Dermis microvascular lymphatic vessel endothelial cell (primary cell): Measurements from ENCODE around the gene TBX10. TPM values are rescaled to one million over a fixed set of nuclear protein-coding genes. Genes with fewer than 3 reads are reported as not detected.
A peak's percentile ranks its signal among the peaks of the same experiment; 100 is the strongest.
"Not testable (repeated sequence)": the region's sequence is repeated elsewhere in the genome, so short reads cannot be mapped to it uniquely, and the experiment has no call there.

ENCODE experiments used
- DNase-seq, 2 donors: peaks; one replicate each; pipeline versions ENCODE4 v3.0.0 to v3.0.0-alpha.2; 2010; ENCODE audit warnings: low read depth in 2 of 2
- total RNA-seq: library from RNA; depleted of rRNA; stranded (reverse); fragments of >200 nt; gene quantifications from 2 replicates; pipeline ENCODE4 v1.2.1, GENCODE V29; 2014

Gene TBX10
- total RNA-seq, 1 donor from 2014 or later = not detected

GRCh38 chr11:67664696-67665540, 25.4 kb upstream of the TBX10 start:
- no peak for DNase-seq

GRCh38 chr11:67664213-67664585, 24.6 kb upstream of the TBX10 start:
- no peak for DNase-seq

- no peak for DNase-seq
These were observed 24.1 kb upstream of the TBX10 start for GRCh38 chr11:67663532-67664212.

- no peak for DNase-seq
These were observed 23.4 kb upstream of the TBX10 start for GRCh38 chr11:67662835-67663531.

- DNase-seq = no peak
These were observed 22.7 kb upstream of the TBX10 start for GRCh38 chr11:67662142-67662834.

- DNase-seq = not testable (repeated sequence)
These were observed 21.2 kb upstream of the TBX10 start for GRCh38 chr11:67660752-67661151.

- not testable (repeated sequence) for DNase-seq
These were observed 20.1 kb upstream of the TBX10 start for GRCh38 chr11:67659651-67660165.

- DNase-seq = no peak
These were observed 17.7 kb upstream of the TBX10 start for GRCh38 chr11:67657300-67657699.

- DNase-seq = no peak
These were observed 16.8 kb upstream of the TBX10 start for GRCh38 chr11:67656278-67656922.

GRCh38 chr11:67654225-67654624, 14.7 kb upstream of the TBX10 start:
- no peak for DNase-seq

- DNase-seq = no peak
These were observed 13.6 kb upstream of the TBX10 start for GRCh38 chr11:67652965-67653845.

GRCh38 chr11:67651976-67652781, 12.6 kb upstream of the TBX10 start:
- DNase-seq = no peak

- no peak for DNase-seq
These were observed 10.3 kb upstream of the TBX10 start for GRCh38 chr11:67649634-67650510.

GRCh38 chr11:67648796-67649613, 9.4 kb upstream of the TBX10 start:
- DNase-seq = no peak

- peak in 1 of 2 donors; percentile 23 for DNase-seq
These were observed 8.7 kb upstream of the TBX10 start for GRCh38 chr11:67648140-67648795.

- no peak for DNase-seq
These were observed 7.9 kb upstream of the TBX10 start for GRCh38 chr11:67647471-67647870.
